Measurements from ENCODE around the gene ETS1.

- no peak for TF ChIP-seq CTCF (IDR thresholded peaks at IDR 0.05)
- TF ChIP-seq POLR2A (IDR thresholded peaks at IDR 0.05), result no peak
- no peak for TF ChIP-seq POLR2AphosphoS5 (IDR thresholded peaks at IDR 0.05)
These were observed 50.9 kb downstream of the ETS1 start for GRCh38 chr11:128536506-128536905.

All from transverse colon (tissue), 4 donors.